Measurements from ENCODE around the gene PLA2R1. TPM values are rescaled to one million over a fixed set of nuclear protein-coding genes. Genes with fewer than 3 reads are reported as not detected.
A peak's percentile ranks its signal among the peaks of the same experiment; 100 is the strongest.

PLA2R1 gene
- total RNA-seq, 1 experiment from 2014 or later: 5.7 TPM

DNA sequence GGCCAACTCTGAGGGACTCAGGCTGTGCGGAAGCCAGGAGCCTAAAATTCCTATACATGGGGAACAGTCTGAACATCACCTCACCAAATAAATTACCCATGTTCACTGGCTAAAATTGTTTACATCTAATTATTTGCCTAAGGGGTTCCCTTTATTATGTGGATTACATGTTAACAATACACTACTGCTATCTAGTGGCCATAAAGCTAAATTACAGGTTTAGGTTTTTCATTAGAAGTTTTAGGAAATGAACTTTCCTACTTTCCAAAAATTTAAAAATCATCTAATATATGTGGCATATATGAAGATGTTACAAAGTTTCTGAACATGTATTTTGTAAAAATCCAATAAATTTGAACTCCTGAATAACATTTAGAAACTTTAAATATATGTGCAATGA, 40.3 kb downstream of the PLA2R1 start:
- no peak for ATAC-seq
- no peak for TF ChIP-seq SIN3A (IDR thresholded peaks at IDR 0.05; ENCODE audit: borderline replicate concordance, insufficient read depth, low read depth, low read length)
- TF ChIP-seq, protein P1, sequence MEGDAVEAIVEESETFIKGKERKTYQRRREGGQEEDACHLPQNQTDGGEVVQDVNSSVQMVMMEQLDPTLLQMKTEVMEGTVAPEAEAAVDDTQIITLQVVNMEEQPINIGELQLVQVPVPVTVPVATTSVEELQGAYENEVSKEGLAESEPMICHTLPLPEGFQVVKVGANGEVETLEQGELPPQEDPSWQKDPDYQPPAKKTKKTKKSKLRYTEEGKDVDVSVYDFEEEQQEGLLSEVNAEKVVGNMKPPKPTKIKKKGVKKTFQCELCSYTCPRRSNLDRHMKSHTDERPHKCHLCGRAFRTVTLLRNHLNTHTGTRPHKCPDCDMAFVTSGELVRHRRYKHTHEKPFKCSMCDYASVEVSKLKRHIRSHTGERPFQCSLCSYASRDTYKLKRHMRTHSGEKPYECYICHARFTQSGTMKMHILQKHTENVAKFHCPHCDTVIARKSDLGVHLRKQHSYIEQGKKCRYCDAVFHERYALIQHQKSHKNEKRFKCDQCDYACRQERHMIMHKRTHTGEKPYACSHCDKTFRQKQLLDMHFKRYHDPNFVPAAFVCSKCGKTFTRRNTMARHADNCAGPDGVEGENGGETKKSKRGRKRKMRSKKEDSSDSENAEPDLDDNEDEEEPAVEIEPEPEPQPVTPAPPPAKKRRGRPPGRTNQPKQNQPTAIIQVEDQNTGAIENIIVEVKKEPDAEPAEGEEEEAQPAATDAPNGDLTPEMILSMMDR (IDR thresholded peaks at IDR 0.05): peak; percentile 68; the same call in 1 of the 2 replicates
- H3K36me3 ChIP-seq (ENCODE audit: control insufficient read depth, insufficient read depth, low read length): no peaks in the 10 kb centered on the region
- no TSS peak for BruUV-seq (replicated peaks)
- in situ Hi-C loops (cut with HindIII; ENCODE audit: low pct_unique_long_range_greater_than_20kb, low sequenced_read_pairs) (no loop called here), intact Hi-C loops (cut with micrococcal nuclease; ENCODE audit: unreplicated experiment) (no loop called here)
- no peaks in the 10 kb centered on the region for H3K9me3 ChIP-seq (ENCODE audit: control insufficient read depth, insufficient read depth, low read depth, low read length)
- no peak for DNase-seq (ENCODE audit: low read depth, low spot score)
- POLR2A ChIA-PET: no interaction called here
- CTCF ChIA-PET: no interaction called here
- no peaks in the 10 kb centered on the region; the same call in 1 of the 2 replicates for H3K27me3 ChIP-seq (ENCODE audit: control insufficient read depth, insufficient read depth, low read length)
- no peak overlapping the region for H3K4me3 ChIP-seq (ENCODE audit: low read depth in 2 of 2, low read length in 2 of 2)
- H3K4me1 ChIP-seq (ENCODE audit: control insufficient read depth, insufficient read depth, low read length): no peaks in the 10 kb centered on the region
- H3K27ac ChIP-seq (ENCODE audit: low read length): no peak overlapping the region

GRCh38 chr2:160019374-160020090, 42.9 kb downstream of the PLA2R1 start:
- POLR2A ChIA-PET: no interaction called here
- intact Hi-C loops (cut with micrococcal nuclease; ENCODE audit: unreplicated experiment): no loop called here
- CTCF ChIA-PET: no interaction called here
- in situ Hi-C loops (cut with HindIII; ENCODE audit: low pct_unique_long_range_greater_than_20kb, low sequenced_read_pairs): no loop called here
- Histone ChIP-seq H3K27ac (ENCODE audit: low read length) (no peak overlapping the region), H3K9me3 (ENCODE audit: control insufficient read depth, insufficient read depth, low read depth, low read length) (no peaks in the 10 kb centered on the region), H3K36me3 (ENCODE audit: control insufficient read depth, insufficient read depth, low read length) (no peaks in the 10 kb centered on the region), H3K27me3 (ENCODE audit: control insufficient read depth, insufficient read depth, low read length) (no peaks in the 10 kb centered on the region; the same call in 1 of the 2 replicates), H3K4me1 (ENCODE audit: control insufficient read depth, insufficient read depth, low read length) (no peaks in the 10 kb centered on the region), H3K4me3 (ENCODE audit: low read depth in 2 of 2, low read length in 2 of 2) (no peak overlapping the region)
- no TSS peak for BruUV-seq (replicated peaks)
- no peak for ATAC-seq
- no peak for DNase-seq (ENCODE audit: low read depth, low spot score)
- no peak for TF ChIP-seq POLR2AphosphoS5 (IDR thresholded peaks at IDR 0.05; ENCODE audit: low read depth, low read length)
- TF ChIP-seq TCF7L2 (IDR thresholded peaks at IDR 0.05; ENCODE audit: low read depth, low read length): no peak
- TF ChIP-seq, protein P1 (IDR thresholded peaks at IDR 0.05): no peak
- no peak for TF ChIP-seq SIN3A (IDR thresholded peaks at IDR 0.05; ENCODE audit: borderline replicate concordance, insufficient read depth, low read depth, low read length)
- TF ChIP-seq, protein P2, sequence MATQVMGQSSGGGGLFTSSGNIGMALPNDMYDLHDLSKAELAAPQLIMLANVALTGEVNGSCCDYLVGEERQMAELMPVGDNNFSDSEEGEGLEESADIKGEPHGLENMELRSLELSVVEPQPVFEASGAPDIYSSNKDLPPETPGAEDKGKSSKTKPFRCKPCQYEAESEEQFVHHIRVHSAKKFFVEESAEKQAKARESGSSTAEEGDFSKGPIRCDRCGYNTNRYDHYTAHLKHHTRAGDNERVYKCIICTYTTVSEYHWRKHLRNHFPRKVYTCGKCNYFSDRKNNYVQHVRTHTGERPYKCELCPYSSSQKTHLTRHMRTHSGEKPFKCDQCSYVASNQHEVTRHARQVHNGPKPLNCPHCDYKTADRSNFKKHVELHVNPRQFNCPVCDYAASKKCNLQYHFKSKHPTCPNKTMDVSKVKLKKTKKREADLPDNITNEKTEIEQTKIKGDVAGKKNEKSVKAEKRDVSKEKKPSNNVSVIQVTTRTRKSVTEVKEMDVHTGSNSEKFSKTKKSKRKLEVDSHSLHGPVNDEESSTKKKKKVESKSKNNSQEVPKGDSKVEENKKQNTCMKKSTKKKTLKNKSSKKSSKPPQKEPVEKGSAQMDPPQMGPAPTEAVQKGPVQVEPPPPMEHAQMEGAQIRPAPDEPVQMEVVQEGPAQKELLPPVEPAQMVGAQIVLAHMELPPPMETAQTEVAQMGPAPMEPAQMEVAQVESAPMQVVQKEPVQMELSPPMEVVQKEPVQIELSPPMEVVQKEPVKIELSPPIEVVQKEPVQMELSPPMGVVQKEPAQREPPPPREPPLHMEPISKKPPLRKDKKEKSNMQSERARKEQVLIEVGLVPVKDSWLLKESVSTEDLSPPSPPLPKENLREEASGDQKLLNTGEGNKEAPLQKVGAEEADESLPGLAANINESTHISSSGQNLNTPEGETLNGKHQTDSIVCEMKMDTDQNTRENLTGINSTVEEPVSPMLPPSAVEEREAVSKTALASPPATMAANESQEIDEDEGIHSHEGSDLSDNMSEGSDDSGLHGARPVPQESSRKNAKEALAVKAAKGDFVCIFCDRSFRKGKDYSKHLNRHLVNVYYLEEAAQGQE (IDR thresholded peaks at IDR 0.05; ENCODE audit: insufficient read depth in 1 of 2, low read depth in 2 of 2, low read length in 1 of 2): no peak

All from Panc1 (cell line).